Fibroblast of skin of abdomen (primary cell): ENCODE results near the gene THOC2.

Experiments
- DNase-seq: peaks from one replicate; pipeline ENCODE4 v3.0.0-alpha.2; 2013

Gene THOC2

GRCh38 chrX:123562342-123563146 is 170.3 kb downstream of the THOC2 start:
- DNase-seq: no peak

DNA sequence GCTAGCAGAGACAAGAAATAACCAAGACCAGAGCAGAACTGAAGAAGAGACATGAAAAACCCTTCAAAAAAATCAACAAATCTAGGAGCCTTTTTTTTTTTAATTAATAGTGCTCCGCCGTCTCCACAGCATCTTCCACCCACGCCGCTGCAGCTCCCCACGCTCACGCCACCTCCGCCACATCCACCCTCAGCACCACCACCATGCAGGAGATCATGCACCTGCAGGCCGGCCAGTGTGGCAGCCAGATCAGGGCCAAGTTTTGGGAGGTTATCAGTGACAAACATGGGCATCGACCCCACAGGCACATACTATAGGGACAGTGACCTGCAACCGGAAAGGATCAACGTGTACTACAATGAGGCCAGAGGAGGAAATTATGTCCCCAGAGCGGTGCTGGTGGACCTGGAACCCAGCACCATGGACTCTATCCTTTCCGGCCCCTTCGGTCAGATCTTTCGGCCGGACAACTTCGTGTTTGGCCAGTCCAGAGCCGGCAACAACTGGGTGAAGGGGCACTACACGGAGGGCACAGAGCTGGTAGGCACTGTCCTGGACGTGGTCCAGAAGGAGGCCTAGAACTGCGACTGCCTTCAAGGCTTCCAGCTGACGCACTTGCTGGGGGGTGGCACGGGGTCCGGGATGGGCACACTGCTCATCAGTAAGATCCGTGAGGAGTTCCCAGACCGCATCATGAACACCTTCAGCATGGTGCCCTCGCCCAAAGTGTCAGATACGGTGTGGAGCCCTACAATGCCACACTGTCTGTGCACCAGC is 171.2 kb downstream of the THOC2 start:
- DNase-seq: no peak

- no peak for DNase-seq
These were observed 182.0 kb downstream of the THOC2 start for GRCh38 chrX:123550829-123551228.
